BLaER1 (cell line): Measurements from ENCODE around the gene ANKRD52.
A peak's percentile ranks its signal among the peaks of the same experiment; 100 is the strongest.

Experiments
- H3K27ac ChIP-seq: shearing (Covaris generic); formaldehyde crosslinking; 2 replicates; pipeline ENCODE4 v1.8.1; 2022
- H3K27me3 ChIP-seq: shearing (Covaris generic); formaldehyde crosslinking; 2 replicates; pipeline ENCODE4 v1.8.1; 2022
- H3K36me3 ChIP-seq: shearing (Covaris generic); formaldehyde crosslinking; 2 replicates; pipeline ENCODE4 v1.8.1; 2022
- H3K4me1 ChIP-seq: shearing (Covaris generic); formaldehyde crosslinking; 2 replicates; pipeline ENCODE4 v1.8.1; 2022
- H3K4me2 ChIP-seq: shearing (Covaris generic); formaldehyde crosslinking; 2 replicates; pipeline ENCODE4 v1.8.1; 2022
- H3K4me3 ChIP-seq: shearing (Covaris generic); formaldehyde crosslinking; 2 replicates; pipeline ENCODE4 v1.8.1; 2022
- H3K9ac ChIP-seq: shearing (Covaris generic); formaldehyde crosslinking; 2 replicates; pipeline ENCODE4 v1.8.1; 2022
- H3K9me3 ChIP-seq: shearing (Covaris generic); formaldehyde crosslinking; 2 replicates; pipeline ENCODE4 v1.8.1; 2022
- H4K20me1 ChIP-seq: shearing (Covaris generic); formaldehyde crosslinking; 2 replicates; pipeline ENCODE4 v1.8.1; 2022
- Cebpa-rat ChIP-seq: shearing (Covaris generic); IDR thresholded peaks from 2 replicates; pipeline ENCODE4 v1.8.1; 2022

The ANKRD52 gene

DNA sequence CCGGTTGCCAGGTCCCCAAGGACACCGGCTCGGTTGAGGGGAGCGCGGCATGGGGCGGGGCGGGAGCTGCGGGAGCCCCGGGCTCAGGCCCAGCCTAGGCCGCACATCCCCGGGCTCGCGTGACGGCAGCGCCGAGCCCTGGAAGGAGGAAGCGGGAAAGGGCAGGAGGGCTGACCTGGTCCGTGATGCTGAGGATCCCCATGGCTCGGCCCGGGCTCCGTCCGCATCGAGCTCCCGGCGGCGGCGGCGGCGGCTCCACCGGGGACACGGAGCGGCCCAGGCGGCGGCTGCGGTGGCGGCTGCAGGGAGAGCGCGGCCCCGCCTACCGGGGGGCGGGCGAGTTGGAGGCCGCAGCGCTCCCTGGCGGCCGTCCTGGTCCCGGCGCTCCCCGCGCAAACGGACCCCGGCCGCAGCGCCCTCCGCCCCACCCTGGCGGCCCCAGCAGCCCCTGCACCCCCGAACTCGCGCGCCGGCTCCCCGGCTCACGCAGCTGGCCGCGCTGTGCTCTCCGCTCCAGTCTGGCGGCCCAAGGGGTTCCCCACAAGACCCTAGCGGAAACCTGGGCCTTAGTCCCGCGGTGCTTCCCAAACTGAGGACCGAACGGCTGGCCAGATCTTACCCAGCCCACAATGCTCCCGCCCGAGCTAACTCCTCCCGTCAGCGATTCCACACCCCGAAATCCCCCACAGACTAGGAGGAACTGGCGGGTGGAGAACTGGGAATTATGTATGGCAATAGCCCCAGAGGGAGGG is at the start of gene ANKRD52:
Gene ANKRD52, minus strand, starts transcription at position 317 of the 752 bp plus-strand sequence. Its CDS starts 115 bp downstream, at position 202.
- peak within 1 kb of the TSS; percentile 86 for H3K27ac ChIP-seq
- H3K9me3 ChIP-seq, result no peaks in the 10 kb centered on the region
- peaks cover 23% of the 10 kb centered on the region for H4K20me1 ChIP-seq
- no peaks in the 10 kb centered on the region for H3K27me3 ChIP-seq
- H3K9ac ChIP-seq, result peak within 1 kb of the TSS; percentile 92
- H3K4me1 ChIP-seq, result peaks cover 22% of the 10 kb centered on the region
- H3K4me3 ChIP-seq, result peak within 1 kb of the TSS; percentile 86
- TF ChIP-seq Cebpa-rat, result no peak
- peak within 1 kb of the TSS; percentile 90 for H3K4me2 ChIP-seq
- H3K36me3 ChIP-seq, result peaks cover 36% of the 10 kb centered on the region

DNA sequence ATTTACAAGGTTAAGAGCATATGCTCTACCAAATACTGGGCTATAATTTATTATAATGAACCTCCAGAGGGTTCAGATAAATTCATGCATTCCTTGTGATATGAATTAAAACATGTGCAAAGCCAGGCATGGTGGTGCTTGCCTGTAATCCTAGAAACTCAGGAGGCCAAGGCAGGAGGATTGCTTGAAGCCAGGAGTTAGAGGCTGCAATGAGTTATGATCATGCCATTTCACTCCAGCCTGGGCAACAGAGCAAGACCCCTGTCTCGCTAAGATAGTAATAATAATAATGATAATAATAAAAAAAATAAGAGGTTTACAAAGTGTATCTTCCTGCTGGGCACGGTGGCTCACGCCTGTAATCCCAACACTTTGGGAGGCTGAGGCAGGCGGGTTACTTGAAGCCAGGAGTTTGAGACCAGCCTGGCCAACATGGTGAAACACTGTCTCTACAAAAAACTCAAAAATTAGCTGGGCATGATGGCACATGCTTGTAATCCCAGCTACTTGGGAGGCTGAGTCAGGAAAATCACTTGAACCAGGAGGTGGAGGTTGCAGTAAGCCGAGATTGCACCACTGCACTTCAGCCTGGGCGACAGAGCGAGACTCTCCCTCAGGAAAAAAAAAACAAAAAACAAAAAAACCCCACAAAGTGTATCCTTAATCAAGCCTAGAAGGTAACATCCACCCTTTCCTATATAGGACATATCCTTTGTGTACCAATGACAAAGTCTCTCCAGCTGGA is 49.2 kb upstream of the ANKRD52 start:
- H4K20me1 ChIP-seq, result no peaks in the 10 kb centered on the region
- H3K9ac ChIP-seq, result no peak overlapping the region
- peaks cover 90% of the 10 kb centered on the region for H3K36me3 ChIP-seq
- H3K27ac ChIP-seq, result no peak overlapping the region
- no peak overlapping the region for H3K4me2 ChIP-seq
- no peak overlapping the region for H3K4me3 ChIP-seq
- H3K9me3 ChIP-seq, result no peaks in the 10 kb centered on the region
- peaks cover 12% of the 10 kb centered on the region for H3K4me1 ChIP-seq
- no peak for TF ChIP-seq Cebpa-rat
- no peaks in the 10 kb centered on the region for H3K27me3 ChIP-seq

DNA sequence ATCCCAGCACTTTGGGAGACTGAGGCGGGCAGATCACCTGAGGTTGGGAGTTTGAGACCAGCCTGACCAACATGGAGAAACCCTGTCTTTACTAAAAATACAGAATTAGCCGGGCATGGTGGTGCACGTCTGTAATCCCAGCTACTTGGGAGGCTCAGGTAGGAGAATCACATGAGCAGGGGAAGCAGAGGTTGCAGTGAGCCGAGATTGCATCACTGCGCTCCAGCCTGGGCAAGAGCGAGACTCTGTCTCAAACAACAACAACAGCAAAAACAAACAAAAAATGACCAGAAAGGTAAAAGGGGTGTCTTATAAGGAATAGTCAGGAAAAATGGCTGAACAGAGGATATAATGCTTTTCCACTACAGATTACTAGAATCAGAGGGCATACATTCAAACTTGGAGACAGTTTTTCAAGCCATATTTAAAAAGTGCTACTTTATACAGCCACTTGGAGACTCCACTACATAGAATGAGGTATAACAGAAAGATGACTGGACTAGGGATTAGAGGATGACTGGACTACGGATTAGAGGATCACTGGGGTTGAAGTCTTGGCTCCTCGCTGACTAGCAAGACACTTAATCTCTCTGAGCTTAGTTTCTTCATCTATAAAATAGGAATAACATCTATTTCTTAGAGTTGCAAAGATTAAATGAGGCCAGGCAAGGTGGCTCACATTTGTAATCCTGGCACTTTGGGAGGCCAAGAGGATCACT is 46.8 kb upstream of the ANKRD52 start:
- H3K4me2 ChIP-seq, result no peak overlapping the region
- H3K4me3 ChIP-seq, result no peak overlapping the region
- no peaks in the 10 kb centered on the region for H3K27me3 ChIP-seq
- H3K36me3 ChIP-seq, result peaks cover 67% of the 10 kb centered on the region
- H4K20me1 ChIP-seq, result no peaks in the 10 kb centered on the region
- H3K9me3 ChIP-seq, result no peaks in the 10 kb centered on the region
- no peak overlapping the region for H3K27ac ChIP-seq
- no peak for TF ChIP-seq Cebpa-rat
- peaks cover 30% of the 10 kb centered on the region for H3K4me1 ChIP-seq
- no peak overlapping the region for H3K9ac ChIP-seq

DNA sequence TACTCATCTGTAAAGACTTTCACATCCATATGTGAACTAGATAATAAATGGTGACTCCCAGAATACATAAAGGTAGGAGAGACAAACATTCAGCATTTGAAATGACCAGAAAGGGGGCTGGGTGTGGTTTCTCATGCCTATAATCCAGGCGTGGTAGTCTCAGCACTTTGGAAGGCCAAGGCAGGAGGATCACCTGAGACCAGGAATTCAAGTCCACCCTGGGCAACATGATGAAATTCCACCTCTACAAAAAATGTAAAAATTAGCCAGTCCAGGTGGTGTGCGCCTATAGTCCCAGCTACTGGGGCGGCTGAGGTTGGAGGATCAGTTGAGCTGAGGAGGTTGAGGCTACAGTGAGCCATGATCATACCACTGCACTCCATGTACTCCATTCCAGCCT is 46.1 kb upstream of the ANKRD52 start:
- H3K4me1 ChIP-seq, result peaks cover 30% of the 10 kb centered on the region
- no peak overlapping the region for H3K4me3 ChIP-seq
- no peaks in the 10 kb centered on the region for H3K27me3 ChIP-seq
- 0 out of 2 replicates have a peak overlapping the region, but pooled peaks have one; percentile 0 for H3K9ac ChIP-seq
- peaks cover 59% of the 10 kb centered on the region for H3K36me3 ChIP-seq
- H3K4me2 ChIP-seq, result no peak overlapping the region
- H4K20me1 ChIP-seq, result peaks cover 5% of the 10 kb centered on the region
- no peak for TF ChIP-seq Cebpa-rat
- H3K27ac ChIP-seq, result no peak overlapping the region
- no peaks in the 10 kb centered on the region for H3K9me3 ChIP-seq

DNA sequence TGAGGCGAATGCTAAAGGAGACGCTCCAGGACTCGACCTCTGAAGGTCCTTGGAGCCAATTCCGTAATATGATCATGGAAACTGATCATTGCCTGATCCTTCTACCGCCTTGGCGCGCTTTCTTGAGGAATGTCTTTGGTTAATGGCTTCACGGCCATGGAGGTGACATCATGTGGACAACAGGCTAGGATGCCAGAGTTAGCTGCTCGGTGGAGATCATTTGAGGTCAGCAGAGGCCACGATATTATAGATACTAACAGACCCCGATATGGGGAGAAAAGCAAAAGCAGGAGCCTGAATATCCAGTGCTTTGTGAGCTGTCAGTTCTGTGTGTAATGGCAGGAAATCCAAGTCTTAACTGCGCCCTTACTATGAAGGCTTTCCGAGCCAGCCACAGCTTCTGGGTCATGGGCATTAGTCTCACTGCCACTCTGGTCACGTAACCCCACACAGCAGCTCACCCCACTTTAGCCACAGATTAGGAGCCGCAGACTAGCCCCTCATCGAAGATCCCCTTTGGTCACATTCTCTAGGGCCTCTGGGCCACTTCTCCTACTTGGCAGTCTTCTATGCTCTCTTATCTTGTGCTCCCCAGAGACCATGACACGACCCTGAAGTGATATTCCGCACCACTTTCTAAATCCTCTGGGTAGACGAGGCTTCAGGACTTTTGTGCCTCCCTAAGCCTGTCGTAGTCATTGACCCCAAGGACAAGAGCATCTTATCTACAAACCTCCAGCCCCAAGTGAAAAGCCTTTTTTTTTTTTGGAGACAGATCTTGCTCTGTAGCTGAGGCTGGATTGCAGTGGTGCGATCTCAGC is 42.7 kb upstream of the ANKRD52 start:
- H3K36me3 ChIP-seq, result peaks cover 39% of the 10 kb centered on the region
- peaks cover 64% of the 10 kb centered on the region for H3K4me1 ChIP-seq
- no peaks in the 10 kb centered on the region for H3K9me3 ChIP-seq
- H4K20me1 ChIP-seq, result peaks cover 40% of the 10 kb centered on the region
- peak overlapping the region; percentile 93 for H3K9ac ChIP-seq
- H3K4me3 ChIP-seq, result peak overlapping the region; percentile 86
- peak overlapping the region; percentile 90 for H3K27ac ChIP-seq
- no peaks in the 10 kb centered on the region for H3K27me3 ChIP-seq
- no peak for TF ChIP-seq Cebpa-rat
- H3K4me2 ChIP-seq, result peak overlapping the region; percentile 83

DNA sequence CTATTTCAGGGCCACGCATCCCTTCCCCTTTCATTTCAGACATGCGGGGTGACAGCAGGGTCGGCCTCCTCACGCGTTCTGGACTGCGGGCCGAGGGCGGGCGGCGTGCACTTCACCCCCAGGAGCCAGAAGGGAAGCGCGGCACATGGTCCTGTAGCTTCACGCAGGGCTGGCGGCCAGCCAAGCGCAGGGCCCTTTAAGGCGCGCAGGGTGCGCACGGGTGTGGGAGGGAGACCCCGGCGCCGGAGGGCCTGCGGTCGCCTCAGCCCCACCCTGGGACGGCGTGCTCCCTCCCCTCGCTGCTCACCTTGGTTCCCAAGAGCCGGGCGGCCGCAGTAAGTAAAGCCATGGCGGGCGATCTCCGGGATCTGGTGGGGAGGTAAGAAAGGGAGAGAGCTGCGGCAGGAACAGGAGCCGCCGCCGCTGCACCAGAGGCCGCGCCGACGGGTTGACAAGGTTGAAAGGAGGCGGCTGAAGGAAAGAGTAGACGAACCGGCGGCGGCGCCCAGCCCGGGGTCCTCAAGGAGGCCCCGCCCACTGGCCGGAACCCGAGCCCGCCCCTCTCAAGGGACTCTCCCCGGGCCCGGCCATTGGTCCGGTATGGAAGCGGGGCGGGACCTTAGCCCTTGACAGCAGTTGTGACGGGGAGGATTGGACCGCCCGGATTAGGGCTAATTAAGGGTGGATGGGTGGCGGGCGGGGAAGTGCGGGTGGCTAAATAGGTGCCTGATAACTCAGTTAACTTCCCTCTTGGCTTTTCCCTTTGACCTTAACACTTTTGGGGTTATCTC is 41.9 kb upstream of the ANKRD52 start, which contains the start of gene CS:
Gene CS, minus strand, starts transcription at position 478 of the 791 bp plus-strand sequence. Its CDS starts 129 bp downstream, at position 349.
- H3K36me3 ChIP-seq, result peaks cover 38% of the 10 kb centered on the region
- peak within 1 kb of the TSS; percentile 86 for H3K4me3 ChIP-seq
- TF ChIP-seq Cebpa-rat, result no peak
- peaks cover 48% of the 10 kb centered on the region for H4K20me1 ChIP-seq
- peak within 1 kb of the TSS; percentile 94 for H3K4me2 ChIP-seq
- H3K27ac ChIP-seq, result peak within 1 kb of the TSS; percentile 90
- H3K9ac ChIP-seq, result peak within 1 kb of the TSS; percentile 93
- H3K27me3 ChIP-seq, result no peaks in the 10 kb centered on the region
- H3K4me1 ChIP-seq, result peaks cover 68% of the 10 kb centered on the region
- H3K9me3 ChIP-seq, result no peaks in the 10 kb centered on the region

DNA sequence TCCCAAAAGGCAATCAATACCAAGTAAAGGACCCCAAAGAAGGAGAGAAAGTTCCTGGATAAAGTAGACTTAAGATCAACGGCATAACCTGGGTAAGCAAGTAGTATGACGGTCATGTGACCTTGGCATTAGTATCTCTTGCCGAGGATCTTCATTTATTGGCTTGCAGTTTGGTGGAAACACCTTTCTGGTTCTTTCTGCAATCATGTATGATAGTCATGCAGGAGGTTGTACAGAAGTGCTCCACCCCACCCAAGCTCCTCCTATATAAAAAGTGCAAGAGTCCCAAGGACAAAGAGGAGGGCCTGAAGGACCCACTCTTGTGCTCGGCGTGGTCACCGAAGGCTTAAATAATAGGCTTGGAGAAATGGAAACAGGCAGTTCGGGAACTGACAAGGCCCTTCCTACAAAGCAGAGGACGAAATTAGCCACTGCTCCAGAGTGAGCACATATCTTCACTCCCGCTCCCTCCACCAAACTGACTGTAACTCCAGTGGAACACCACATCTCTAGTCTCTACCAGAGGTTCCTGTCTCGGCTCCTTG is 41.2 kb upstream of the ANKRD52 start:
- H3K27me3 ChIP-seq, result no peaks in the 10 kb centered on the region
- H3K4me3 ChIP-seq, result peak overlapping the region; percentile 86
- H3K4me2 ChIP-seq, result peak overlapping the region; percentile 94
- H3K4me1 ChIP-seq, result peaks cover 68% of the 10 kb centered on the region
- no peak for TF ChIP-seq Cebpa-rat
- H3K36me3 ChIP-seq, result peaks cover 38% of the 10 kb centered on the region
- no peaks in the 10 kb centered on the region for H3K9me3 ChIP-seq
- peak overlapping the region; percentile 93 for H3K9ac ChIP-seq
- peak overlapping the region; percentile 90 for H3K27ac ChIP-seq
- H4K20me1 ChIP-seq, result peaks cover 54% of the 10 kb centered on the region

DNA sequence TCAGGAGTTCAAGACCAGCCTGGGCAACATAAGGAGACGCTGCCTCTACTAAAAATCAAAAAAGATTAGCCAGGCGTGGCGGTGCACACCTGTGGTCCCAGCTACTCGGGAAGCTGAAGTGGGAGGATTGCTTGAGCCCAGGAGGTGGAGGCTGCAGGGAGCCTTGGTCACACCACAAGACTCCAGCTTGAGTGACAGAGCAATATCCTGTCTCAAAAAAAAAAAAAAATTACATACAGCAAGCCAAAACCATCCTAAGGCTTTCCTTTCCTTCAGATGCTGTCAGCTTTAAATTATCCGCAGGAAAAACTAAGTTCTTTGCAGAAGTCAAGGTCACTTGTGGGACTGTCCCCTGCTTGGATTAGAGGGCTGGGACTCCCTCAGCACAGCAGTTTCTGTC is 40.6 kb upstream of the ANKRD52 start:
- Histone ChIP-seq H3K4me2 (peak overlapping the region; percentile 94), H3K27me3 (no peaks in the 10 kb centered on the region), H3K4me1 (peaks cover 68% of the 10 kb centered on the region), H3K27ac (peak overlapping the region; percentile 90), H3K36me3 (peaks cover 38% of the 10 kb centered on the region), H3K9me3 (no peaks in the 10 kb centered on the region), H4K20me1 (peaks cover 60% of the 10 kb centered on the region), H3K9ac (peak overlapping the region; percentile 93), H3K4me3 (peak overlapping the region; percentile 86)
- no peak for TF ChIP-seq Cebpa-rat
